ENCODE measurements around the gene TSEN2.
"Not testable (repeated sequence)": the region's sequence is repeated elsewhere in the genome, so short reads cannot be mapped to it uniquely, and the experiment has no call there.

Gene TSEN2

GRCh38 chr3:12484198-12484982, at the start of gene TSEN2:
Gene TSEN2 (plus strand): TSS chr3:12484480. CDS start chr3:12489801, 5,321 bp downstream.
- peak; percentile 96 for DNase-seq (ENCODE audit: low spot score)

- no peak for DNase-seq (ENCODE audit: low spot score)
These were observed 47.6 kb upstream of the TSEN2 start for GRCh38 chr3:12436514-12437220.

- DNase-seq (ENCODE audit: low spot score) = no peak
These were observed 47.1 kb upstream of the TSEN2 start for GRCh38 chr3:12437221-12437605.

GRCh38 chr3:12437861-12438260, 46.4 kb upstream of the TSEN2 start:
- no peak for DNase-seq (ENCODE audit: low spot score)

- no peak for DNase-seq (ENCODE audit: low spot score)
These were observed 46.0 kb upstream of the TSEN2 start for GRCh38 chr3:12438318-12438717.

GRCh38 chr3:12439161-12439940, 44.9 kb upstream of the TSEN2 start:
- no peak for DNase-seq (ENCODE audit: low spot score)

DNA sequence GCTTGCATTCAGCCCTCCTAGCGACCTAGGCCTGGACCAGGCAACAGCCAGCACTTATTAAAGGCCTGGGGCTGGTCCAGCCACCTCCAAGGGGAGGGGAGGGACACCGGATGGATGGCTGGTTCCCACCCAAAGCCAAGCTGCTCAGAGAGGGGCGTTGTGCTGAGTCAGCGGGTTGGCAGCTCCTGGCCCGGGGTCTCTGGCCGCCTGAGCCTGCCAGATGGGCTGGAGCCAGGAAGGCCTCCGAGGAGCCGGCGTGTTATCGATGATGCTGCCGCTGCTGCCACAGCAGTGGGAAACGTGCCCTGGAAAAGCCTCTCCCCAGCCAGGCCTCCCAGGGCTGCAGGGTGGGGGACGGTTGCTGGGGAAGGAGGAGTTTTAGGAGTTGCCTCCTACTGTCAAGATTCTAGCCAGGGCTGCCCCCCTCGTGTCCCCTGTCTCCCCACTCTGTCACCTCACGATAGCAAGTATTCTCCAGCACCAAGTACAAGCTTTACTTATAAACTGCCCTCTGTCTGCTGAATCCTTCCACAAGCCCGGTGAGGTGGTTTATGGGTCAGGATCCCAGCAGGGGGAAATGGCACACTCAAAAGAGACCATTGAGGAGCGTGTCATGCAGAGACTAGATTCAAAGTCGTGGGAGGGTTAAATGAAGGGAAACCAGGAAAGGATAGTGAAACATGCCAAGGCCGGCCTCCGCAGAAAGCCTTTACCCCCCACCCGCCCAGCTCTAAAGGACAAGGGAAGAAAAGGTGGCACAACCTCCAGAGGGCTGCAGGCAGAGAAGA, 43.2 kb upstream of the TSEN2 start:
- DNase-seq (ENCODE audit: low spot score) = no peak

DNA sequence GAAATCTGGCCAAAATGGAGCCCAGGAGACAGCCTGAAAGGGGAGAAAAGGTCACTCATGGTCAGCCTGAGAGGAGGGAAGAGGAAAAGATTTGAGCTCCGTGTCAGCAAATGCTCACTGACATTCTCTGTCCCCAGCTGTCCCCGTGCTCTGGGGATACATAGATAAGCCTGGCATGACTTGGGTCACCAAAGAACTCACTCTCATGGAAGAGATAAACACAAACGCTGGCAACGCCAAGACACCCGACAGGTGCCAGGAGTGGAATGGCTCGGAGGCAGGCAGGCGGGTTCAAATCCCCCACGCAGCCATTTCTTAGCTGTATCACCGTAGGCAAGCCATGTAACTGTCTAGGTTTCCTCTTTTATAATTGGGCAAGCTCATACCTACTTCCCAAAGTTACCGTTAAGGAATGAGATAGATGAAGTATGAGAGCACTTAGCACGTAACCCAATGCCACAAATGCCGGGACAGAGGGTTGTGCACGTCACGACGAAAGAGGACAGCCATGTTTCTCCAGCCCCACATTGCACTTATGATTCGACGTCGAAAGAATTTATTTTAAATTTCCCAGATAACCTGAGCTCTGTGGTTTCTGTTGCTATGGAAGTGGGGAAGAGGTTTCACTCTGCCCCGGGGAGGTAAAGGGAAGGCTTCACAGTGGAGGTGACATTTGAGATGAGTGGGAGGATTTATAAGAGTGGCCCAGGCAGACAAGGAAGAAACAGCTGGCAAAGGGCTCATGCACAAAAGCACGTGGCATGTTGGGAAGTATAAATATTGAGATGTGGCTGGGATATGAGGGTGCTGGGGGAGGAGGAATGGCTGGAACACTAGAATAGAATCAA, 41.4 kb upstream of the TSEN2 start:
- DNase-seq (ENCODE audit: low spot score) = no peak

DNA sequence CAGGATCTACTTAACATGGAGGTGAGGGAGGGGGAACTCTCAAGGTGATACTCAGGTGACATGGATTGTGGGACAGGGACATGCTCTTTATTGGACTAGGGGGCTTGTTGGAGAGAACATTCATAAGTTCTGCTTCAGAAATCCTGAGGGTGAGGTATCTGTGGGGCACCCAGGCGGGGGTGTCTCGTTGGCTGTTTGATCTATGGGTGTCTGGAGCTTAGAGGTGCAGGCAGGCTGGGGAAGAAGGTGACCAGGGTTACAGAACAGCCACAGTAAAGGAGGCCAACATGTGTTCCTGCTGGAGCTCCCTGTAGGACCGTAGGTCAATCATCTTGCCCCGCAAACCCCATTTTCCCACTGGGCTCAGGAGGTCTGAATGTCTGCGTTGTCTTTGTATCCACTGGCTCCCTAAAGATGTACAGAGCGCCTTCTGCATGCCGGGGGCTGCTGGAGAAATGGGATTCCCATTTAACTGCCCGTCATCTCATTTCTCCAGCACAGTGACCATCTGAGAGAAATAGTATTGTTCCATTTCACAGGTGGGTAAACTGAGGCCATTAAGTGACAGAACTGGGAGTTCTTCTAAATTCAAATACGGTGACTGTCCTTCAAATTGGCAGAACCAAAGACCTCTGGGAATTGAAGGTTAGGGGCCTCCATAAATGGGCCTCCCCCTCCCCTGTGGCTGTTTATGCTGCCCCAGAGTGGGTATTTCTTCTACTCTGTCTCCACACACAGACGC, 40.3 kb upstream of the TSEN2 start:
- no peak for DNase-seq (ENCODE audit: low spot score)

DNA sequence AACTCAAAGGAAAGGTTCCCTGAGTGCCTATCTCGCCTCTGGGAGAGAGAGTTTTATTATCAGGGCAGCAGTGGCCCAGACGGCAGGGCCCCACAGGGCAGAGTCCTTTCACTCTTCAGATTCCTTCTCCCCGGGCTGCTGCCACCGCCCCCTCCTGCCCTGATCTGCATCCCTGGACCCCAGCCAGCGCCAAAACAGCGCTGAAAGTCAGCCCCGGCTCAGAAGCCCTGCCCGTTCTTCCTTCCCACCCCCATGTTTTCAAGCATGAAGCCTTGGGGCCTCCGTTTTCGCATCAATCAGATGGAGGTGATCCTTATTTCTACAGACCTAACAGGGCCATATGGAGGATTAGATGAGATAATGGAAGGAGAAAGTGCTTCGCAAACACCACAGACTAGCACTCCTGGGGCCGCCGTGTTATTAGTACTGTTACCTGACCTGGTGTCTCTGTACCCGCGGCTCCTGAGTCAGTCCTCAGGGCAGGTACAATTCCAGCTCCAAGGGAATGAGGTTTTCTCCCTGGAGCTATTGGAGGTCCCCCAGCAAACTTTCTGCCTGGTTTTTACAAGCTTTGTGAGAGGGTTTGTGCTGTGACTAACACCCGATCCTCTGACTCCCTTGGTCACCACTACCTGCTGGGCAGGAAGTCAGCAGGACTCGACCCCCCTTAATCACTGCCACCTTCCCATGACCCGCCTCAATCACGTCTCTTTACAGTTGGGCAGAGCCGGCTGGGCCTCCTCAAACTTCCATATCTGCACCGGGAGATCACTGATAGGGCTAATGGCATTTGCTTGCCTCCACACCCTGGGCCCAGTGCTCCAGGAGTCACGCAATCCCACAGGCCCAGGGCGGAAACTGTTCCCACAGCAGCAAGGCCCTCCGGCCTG, 39.5 kb upstream of the TSEN2 start:
- no peak for DNase-seq (ENCODE audit: low spot score)

GRCh38 chr3:12445523-12446240, 38.6 kb upstream of the TSEN2 start:
- DNase-seq (ENCODE audit: low spot score) = no peak

- DNase-seq (ENCODE audit: low spot score) = no peak
These were observed 38.0 kb upstream of the TSEN2 start for GRCh38 chr3:12446298-12446697.

GRCh38 chr3:12447075-12447474, 37.2 kb upstream of the TSEN2 start:
- no peak for DNase-seq (ENCODE audit: low spot score)

DNA sequence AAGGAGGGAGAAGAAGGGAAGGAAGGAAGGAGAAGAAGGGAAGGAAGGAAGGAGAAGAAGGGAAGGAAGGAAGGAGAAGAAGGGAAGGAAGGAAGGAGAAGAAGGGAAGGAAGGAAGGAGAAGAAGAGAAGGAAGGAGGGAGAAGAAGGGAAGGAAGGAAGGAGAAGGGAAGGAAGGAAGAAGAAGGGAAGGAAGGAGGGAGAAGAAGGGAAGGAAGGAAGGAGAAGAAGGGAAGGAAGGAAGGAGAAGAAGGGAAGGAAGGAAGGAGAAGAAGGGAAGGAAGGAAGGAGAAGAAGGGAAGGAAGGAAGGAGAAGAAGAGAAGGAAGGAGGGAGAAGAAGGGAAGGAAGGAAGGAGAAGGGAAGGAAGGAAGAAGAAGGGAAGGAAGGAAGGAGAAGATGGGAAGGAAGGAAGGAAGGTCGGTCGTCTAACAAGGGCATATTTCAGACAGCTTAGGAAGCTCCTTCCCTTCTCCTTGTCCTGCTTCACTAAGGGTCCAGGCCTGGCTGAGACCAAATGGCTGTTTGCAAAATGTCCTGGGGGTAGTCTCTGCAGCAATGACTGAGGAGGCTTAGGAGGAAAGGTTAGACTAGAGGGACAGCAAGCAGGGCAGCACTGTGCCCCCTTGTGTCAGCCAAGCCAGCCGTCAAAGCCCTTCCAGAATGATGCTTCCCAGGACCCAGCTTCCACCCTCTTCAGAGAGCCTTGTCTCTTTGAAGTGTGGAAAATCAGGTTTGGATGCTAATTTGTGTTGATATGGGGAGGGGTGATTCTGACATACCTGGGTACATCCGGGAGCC, 35.7 kb upstream of the TSEN2 start:
- DNase-seq (ENCODE audit: low spot score) = not testable (repeated sequence)

DNA sequence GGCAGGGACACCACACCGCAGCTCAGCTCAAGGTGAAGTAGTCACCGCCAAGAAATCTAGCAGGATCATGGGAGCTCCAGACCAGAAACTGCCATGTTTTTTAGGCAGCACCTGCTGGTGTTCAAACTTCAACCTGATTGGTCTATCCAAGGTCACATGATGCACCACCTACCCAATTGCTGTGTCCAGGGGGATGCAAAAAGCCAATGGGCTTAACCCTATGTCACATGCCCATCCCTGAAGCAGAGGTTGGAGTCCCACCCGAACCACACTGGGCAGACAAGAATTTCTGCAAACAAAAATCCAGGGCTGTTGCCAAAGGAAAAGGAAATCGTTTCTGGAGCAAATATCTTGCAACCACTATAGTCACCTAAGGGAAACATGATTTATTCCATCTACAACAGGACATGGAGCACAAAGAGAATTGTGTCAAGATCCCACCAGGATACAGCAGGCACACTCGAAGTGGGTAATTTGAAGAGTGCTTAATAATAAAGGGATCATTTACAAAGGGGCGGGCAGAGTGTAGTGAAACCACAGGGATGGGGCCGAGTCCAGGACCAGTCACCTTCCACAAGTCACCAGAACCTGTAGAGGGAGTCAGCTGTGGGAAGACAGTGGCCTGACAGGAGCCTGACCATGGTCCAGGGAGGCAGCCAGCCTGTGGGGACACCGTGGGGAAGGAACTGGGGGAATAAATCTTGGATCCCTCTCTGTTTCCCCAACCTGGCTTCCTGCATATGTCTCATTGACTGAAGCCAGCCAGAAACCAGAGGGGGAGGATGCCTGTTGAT, 34.2 kb upstream of the TSEN2 start:
- DNase-seq (ENCODE audit: low spot score) = no peak

DNA sequence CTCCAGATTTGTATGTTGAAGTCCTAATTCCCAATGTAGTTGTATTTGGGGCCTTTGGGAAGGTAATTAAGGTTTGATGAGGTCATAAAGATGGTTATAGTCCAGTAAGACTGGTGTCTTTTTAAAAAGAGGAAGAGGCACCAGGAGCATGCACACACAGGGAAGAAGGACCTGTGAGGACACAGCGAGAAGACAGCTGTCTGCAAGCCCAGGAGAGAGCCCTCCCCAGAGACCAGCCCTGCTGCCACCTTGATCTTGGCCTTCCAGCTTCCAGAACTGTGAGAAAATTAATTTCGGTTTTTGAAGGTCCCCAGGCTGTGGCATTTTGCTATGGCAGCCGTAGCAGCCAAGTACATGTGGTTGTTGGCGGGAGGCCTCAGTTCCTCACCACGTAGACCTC, 32.8 kb upstream of the TSEN2 start:
- no peak for DNase-seq (ENCODE audit: low spot score)

DNA sequence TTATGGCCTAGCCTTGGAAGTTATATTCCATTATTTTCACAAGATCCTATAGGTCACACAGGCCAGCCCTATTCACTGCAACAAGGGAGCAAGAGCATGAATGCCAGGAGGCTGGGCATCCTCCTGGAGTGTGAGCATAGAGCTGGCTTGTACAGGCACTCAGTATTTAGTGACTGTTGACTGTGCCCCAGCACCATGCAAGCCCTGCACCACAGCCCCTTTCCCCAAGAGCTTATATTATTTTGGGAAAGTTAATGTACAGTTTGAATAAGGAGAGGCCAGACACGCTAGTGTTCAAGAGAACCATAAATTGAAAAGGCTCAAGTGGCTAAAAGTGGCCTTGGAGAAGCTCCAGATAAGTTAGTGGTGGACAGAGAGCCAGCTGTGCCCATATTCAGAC, 32.3 kb upstream of the TSEN2 start:
- no peak for DNase-seq (ENCODE audit: low spot score)
